A549 (cell line): ENCODE data around the gene ARHGAP4. TPM values are rescaled to one million over a fixed set of nuclear protein-coding genes. Genes with fewer than 3 reads are reported as not detected.

Experiments used
- ATAC-seq, 2 experiments: fragments of 200-7000 bp in 1 of 2; fragments of >200 bp in 1 of 2; cut with Nextera tagmentation in 1 of 2; cut with Tn5 transposase in 1 of 2; 3 replicates each; pipeline versions ENCODE4 v1.8.0 to v1.9.1; 2018 to 2020; ENCODE audit warnings: mild to moderate bottlenecking in 1 of 2, moderate library complexity in 1 of 2
- CTCF ChIA-PET: fragments of 300-600 bp; sonication (Branson Sonifier 250); formaldehyde crosslinking; extraction: SDS; loops from one replicate; lab custom pipeline; 2021; ENCODE audit warnings: antibody characterized with exemption, inconsistent platforms; lab: Yijun Ruan, JAX
- POLR2A ChIA-PET: fragments of 350-600 bp; formaldehyde crosslinking; extraction: SDS; loops from one replicate; lab custom pipeline; 2021; ENCODE audit warnings: antibody characterized with exemption, inconsistent platforms; lab: Yijun Ruan, JAX
- DNase-seq, 2 experiments: peaks; one replicate each; pipeline versions ENCODE4 v3.0.0 to v3.0.0-alpha.2; 2011 to 2016; ENCODE audit warnings: low read depth in 1 of 2, low spot score in 1 of 2
- FAIRE-seq: peaks from 2 replicates; lab custom pipeline; 2011; peaks lifted over from hg19 to GRCh38; lab: Jason Lieb, UNC
- H3K27ac ChIP-seq, 2 experiments: fragments of >200 bp; sonication (Bioruptor Twin); formaldehyde crosslinking; 3 replicates each; pipeline ENCODE4 v1.5.1; 2016 to 2017
- H3K4me1 ChIP-seq: fragments of >200 bp; sonication (Bioruptor Twin); formaldehyde crosslinking; 3 replicates; pipeline ENCODE4 v1.6.1; 2016
- H3K4me2 ChIP-seq: fragments of >200 bp; sonication (Bioruptor Twin); formaldehyde crosslinking; 3 replicates; pipeline ENCODE4 v1.6.1; 2016
- H3K4me3 ChIP-seq: fragments of >200 bp; sonication (Bioruptor Twin); formaldehyde crosslinking; 3 replicates; pipeline ENCODE4 v1.5.1; 2016
- H3K9me3 ChIP-seq: fragments of >200 bp; sonication (Bioruptor Twin); formaldehyde crosslinking; 3 replicates; pipeline ENCODE4 v1.6.1; 2016
- CBX2 ChIP-seq: fragments of 200-600 bp; sonication (generic); IDR thresholded peaks from 2 replicates; pipeline ENCODE4 v1.6.1; 2016; ENCODE audit warnings: low read depth, mild to moderate bottlenecking, borderline replicate concordance
- CBX8 ChIP-seq: fragments of 200-600 bp; sonication (generic); IDR thresholded peaks from 2 replicates; pipeline ENCODE4 v1.6.1; 2016
- CHD2 ChIP-seq: fragments of 150-350 bp; IDR thresholded peaks from 2 replicates; pipeline ENCODE4 v1.6.1; 2014; ENCODE audit warnings: low read length; ENCODE audit not compliant: partially characterized antibody
- FOSB ChIP-seq: fragments of 250-450 bp; sonication (Bioruptor Pico); IDR thresholded peaks from 2 replicates; pipeline ENCODE4 v1.5.0; 2020; ENCODE audit warnings: mild to moderate bottlenecking, moderate library complexity
- FOSL2 ChIP-seq, 2 experiments: fragments of 450-650 bp in 1 of 2; fragments of >200 bp in 1 of 2; sonication (Bioruptor Twin) in 1 of 2; formaldehyde crosslinking; IDR thresholded peaks; 2 replicates each; pipeline versions ENCODE4 v1.5.0 to v1.6.1; 2016 to 2020; ENCODE audit warnings: mild to moderate bottlenecking in 1 of 2, moderate library complexity in 1 of 2
- FOXS1 ChIP-seq: fragments of 250-450 bp; sonication (Bioruptor Pico); IDR thresholded peaks from 2 replicates; pipeline ENCODE4 v1.5.0; 2020; ENCODE audit warnings: mild to moderate bottlenecking, moderate library complexity
- GATA3 ChIP-seq: IDR thresholded peaks from 2 replicates; pipeline ENCODE4 v1.6.1; 2012; ENCODE audit warnings: borderline replicate concordance
- HEYL ChIP-seq: fragments of 250-450 bp; sonication (Bioruptor Pico); IDR thresholded peaks from 2 replicates; pipeline ENCODE4 v1.8.0; 2021; ENCODE audit warnings: mild to moderate bottlenecking, moderate library complexity
- HMGXB4 ChIP-seq: fragments of 250-450 bp; sonication (Bioruptor Pico); IDR thresholded peaks from 2 replicates; pipeline ENCODE4 v1.5.0; 2021; ENCODE audit warnings: mild to moderate bottlenecking, moderate library complexity, borderline replicate concordance
- JUN ChIP-seq, 2 experiments: fragments of >200 bp; sonication (Bioruptor Twin); formaldehyde crosslinking; IDR thresholded peaks; 2 replicates in 1 of 2; 3 replicates in 1 of 2; pipeline ENCODE4 v1.6.1; 2016 to 2017
- JUNB ChIP-seq: fragments of >200 bp; sonication (Bioruptor Twin); formaldehyde crosslinking; IDR thresholded peaks from 2 replicates; pipeline ENCODE4 v1.6.1; 2016
- MAZ ChIP-seq: fragments of 150-350 bp; IDR thresholded peaks from 2 replicates; pipeline ENCODE4 v1.6.1; 2014; ENCODE audit warnings: antibody characterized with exemption, low read depth, low read length, borderline replicate concordance
- MYC ChIP-seq: IDR thresholded peaks from 2 replicates; pipeline ENCODE4 v1.6.1; 2012; ENCODE audit warnings: mild to moderate bottlenecking, inconsistent platforms, low read length, improper control_type of control experiment, borderline replicate concordance
- NR3C1 ChIP-seq: fragments of >200 bp; sonication (Bioruptor Twin); formaldehyde crosslinking; IDR thresholded peaks from 3 replicates; pipeline ENCODE4 v1.6.1; 2017
- POLR2A ChIP-seq: IDR thresholded peaks from 2 replicates; pipeline ENCODE4 v1.6.1; 2012; ENCODE audit warnings: mild to moderate bottlenecking, low read length
- POLR2AphosphoS2 ChIP-seq: conservative IDR thresholded peaks from 2 replicates; pipeline ENCODE4 v1.6.1; 2012; ENCODE audit warnings: low read length, improper control_type of control experiment, inconsistent platforms
- RCOR1 ChIP-seq: fragments of 150-350 bp; IDR thresholded peaks from 2 replicates; pipeline ENCODE4 v1.6.1; 2014; ENCODE audit warnings: antibody characterized with exemption, low read length, low read depth
- REST ChIP-seq: fragments of 200-600 bp; sonication (generic); IDR thresholded peaks from 2 replicates; pipeline ENCODE4 v1.6.1; 2016; ENCODE audit warnings: antibody characterized with exemption, mild to moderate bottlenecking, moderate library complexity
- RNF2 ChIP-seq: fragments of 200-600 bp; sonication (generic); IDR thresholded peaks from 2 replicates; pipeline ENCODE4 v1.6.1; 2016; ENCODE audit warnings: low read depth, mild to moderate bottlenecking, antibody characterized with exemption, moderate library complexity, borderline replicate concordance
- SMC3 ChIP-seq: fragments of >200 bp; sonication (Bioruptor Twin); formaldehyde crosslinking; IDR thresholded peaks from 3 replicates; pipeline ENCODE4 v1.6.1; 2018; ENCODE audit warnings: inconsistent platforms
- SREBF2 ChIP-seq: fragments of 450-650 bp; IDR thresholded peaks from 2 replicates; pipeline ENCODE4 v1.6.1; 2014; ENCODE audit warnings: mild to moderate bottlenecking, moderate library complexity
- TFCP2L1 ChIP-seq: fragments of 250-450 bp; sonication (Bioruptor Pico); IDR thresholded peaks from 2 replicates; pipeline ENCODE4 v1.5.0; 2021; ENCODE audit warnings: mild to moderate bottlenecking
- TP53 ChIP-seq: fragments of 250-450 bp; sonication (Bioruptor Pico); IDR thresholded peaks from 2 replicates; pipeline ENCODE4 v1.5.0; 2021; ENCODE audit warnings: mild to moderate bottlenecking, moderate library complexity
- USF2 ChIP-seq: fragments of 450-650 bp; IDR thresholded peaks from 2 replicates; pipeline ENCODE4 v1.6.1; 2014; ENCODE audit warnings: antibody characterized with exemption
- ZC3H11A ChIP-seq: fragments of 450-650 bp; IDR thresholded peaks from 2 replicates; pipeline ENCODE4 v1.6.1; 2014; ENCODE audit warnings: antibody characterized with exemption, mild to moderate bottlenecking
- WGBS: methylation state at CpG from one replicate; pipeline ENCODE4 v1.1.6; 2017; ENCODE audit errors: missing lambda C conversion rate; 5-methylcytosine and 5-hydroxymethylcytosine counted together
- polyA plus RNA-seq, 4 experiments: library from polyadenylated mRNA; depleted of rRNA in 3 of 4; stranded (reverse); fragments of >200 nt; fragmentation: RNase III in 1 of 4; extraction: RNeasy Plus Mini Kit Qiagen cat#74134 plus additional on column Dnase treatment in 1 of 4; gene quantifications; 2 replicates in 3 of 4; 3 replicates in 1 of 4; pipeline ENCODE4 v1.2.3, GENCODE V29; 2011 to 2017
- TF ChIP-seq, protein P1 (sequence below): IDR thresholded peaks from 2 replicates; pipeline ENCODE4 v1.6.1; 2012

The ARHGAP4 gene
- polyA plus RNA-seq, 2 of the 4 experiments (the other 2 are of a cell fraction), result 0.78 to 0.98 TPM

GRCh38 chrX:153863251-153863991, 62.6 kb downstream of the ARHGAP4 start:
- ATAC-seq (no peak), FAIRE-seq (no peak), DNase-seq (no peak)
- ChIA-PET POLR2A (no interaction called here), CTCF (interaction anchor here (0.7 to 1.2 kb wide), 2 partner anchors 59 to 1754 kb away, joined by 3 read pairs; no protein-coding TSS in a partner anchor)
- H3K4me1 ChIP-seq, result no peaks in the 10 kb centered on the region
- H3K4me2 ChIP-seq, result no peak overlapping the region
- 65% methylated on average over 19 of the region's 28 CpGs for WGBS
- H3K4me3 ChIP-seq, result no peak overlapping the region
- H3K9me3 ChIP-seq, result no peaks in the 10 kb centered on the region
- no peak for TF ChIP-seq MAZ
- no peak for TF ChIP-seq POLR2A
- TF ChIP-seq HEYL (CRISPR knock-in tag), result no peak
- TF ChIP-seq, protein P1, sequence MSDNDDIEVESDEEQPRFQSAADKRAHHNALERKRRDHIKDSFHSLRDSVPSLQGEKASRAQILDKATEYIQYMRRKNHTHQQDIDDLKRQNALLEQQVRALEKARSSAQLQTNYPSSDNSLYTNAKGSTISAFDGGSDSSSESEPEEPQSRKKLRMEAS, result no peak
- no peak for TF ChIP-seq HMGXB4 (CRISPR knock-in tag)
- no peak for TF ChIP-seq NR3C1
- TF ChIP-seq RCOR1, result no peak
- no peak for TF ChIP-seq MYC
- TF ChIP-seq CHD2, result no peak
- no peak for TF ChIP-seq JUN (IDR thresholded peaks at IDR 0.05)
- TF ChIP-seq SMC3, result no peak
- TF ChIP-seq CBX8, result no peak
- no peak overlapping the region for H3K27ac ChIP-seq

DNA sequence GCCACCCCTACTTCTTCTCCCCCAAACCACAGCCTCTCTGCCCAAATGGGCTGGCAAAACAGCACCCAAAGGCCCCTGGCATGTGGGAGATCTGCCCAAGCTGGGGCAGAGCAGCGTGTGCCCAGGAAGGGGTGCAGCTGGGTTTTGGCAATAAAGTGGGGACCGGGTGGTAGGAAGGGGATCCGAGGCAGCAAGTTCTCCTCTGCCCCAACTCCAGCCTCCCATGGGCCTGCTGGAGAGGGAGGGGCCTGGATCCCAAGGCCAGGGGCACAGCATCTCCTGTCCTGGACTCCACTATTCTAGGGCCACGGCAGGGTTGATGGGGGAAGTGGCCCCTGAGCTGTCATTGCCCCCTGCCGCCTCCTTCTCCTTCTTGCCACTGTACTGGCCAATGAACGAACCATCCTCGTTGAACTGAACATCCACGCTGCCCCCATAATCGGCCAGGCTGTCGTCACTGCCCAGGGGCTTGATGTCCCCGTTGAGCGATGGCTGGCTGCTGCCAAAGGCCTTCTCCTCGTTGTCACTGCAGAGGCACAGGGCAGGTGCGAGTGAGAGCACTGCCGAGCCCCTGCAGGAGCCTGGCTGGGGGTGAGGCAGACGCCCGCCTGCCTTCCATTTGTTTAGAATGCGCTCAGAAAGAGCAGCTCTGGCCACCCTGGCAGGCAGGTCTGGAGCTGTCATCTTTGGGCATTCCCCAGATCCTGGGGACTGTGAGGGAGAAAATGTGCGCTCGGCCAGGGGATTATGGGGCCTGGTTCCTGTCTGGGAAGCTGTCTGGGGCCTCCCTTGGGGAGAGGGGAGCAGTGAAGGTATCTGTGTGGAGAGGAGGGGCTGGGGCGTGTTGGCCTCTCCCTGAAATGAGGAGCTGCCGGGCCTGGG, 63.5 kb downstream of the ARHGAP4 start:
- POLR2A ChIA-PET, result no interaction called here
- Histone ChIP-seq H3K27ac (no peak overlapping the region), H3K4me2 (no peak overlapping the region), H3K4me1 (no peaks in the 10 kb centered on the region), H3K4me3 (no peak overlapping the region), H3K9me3 (no peaks in the 10 kb centered on the region)
- CTCF ChIA-PET, result interaction anchor here (1.2 kb wide), 1 partner anchor 60 kb away, joined by 3 read pairs; no protein-coding TSS in a partner anchor
- WGBS, result 65% methylated on average over 20 of the region's 22 CpGs
- TF ChIP-seq CBX2, result no peak
- TF ChIP-seq POLR2AphosphoS2, result no peak
- no peak for TF ChIP-seq RNF2
- TF ChIP-seq GATA3, result no peak
- no peak for TF ChIP-seq FOXS1 (CRISPR knock-in tag)
- TF ChIP-seq, protein P1, result no peak
- TF ChIP-seq TP53, result no peak
- no peak for TF ChIP-seq USF2
- TF ChIP-seq SREBF2, result no peak
- TF ChIP-seq FOSB, result no peak
- no peak for TF ChIP-seq FOSL2 (IDR thresholded peaks at IDR 0.05)
- no peak for TF ChIP-seq FOSL2 (CRISPR knock-in tag; IDR thresholded peaks at IDR 0.05)
- TF ChIP-seq REST, result no peak
- TF ChIP-seq TFCP2L1, result no peak
- no peak for TF ChIP-seq JUNB
- no peak for TF ChIP-seq NR3C1
- TF ChIP-seq ZC3H11A, result no peak
- ATAC-seq (no peak), FAIRE-seq (no peak), DNase-seq (no peak)
